Kidney glomerular epithelial cell (primary cell): ENCODE results near the gene MRPL9.

ENCODE experiments used
- DNase-seq: peaks from one replicate; lab custom pipeline; 2025; lab: John Stamatoyannopoulos, UW

MRPL9 gene

DNA sequence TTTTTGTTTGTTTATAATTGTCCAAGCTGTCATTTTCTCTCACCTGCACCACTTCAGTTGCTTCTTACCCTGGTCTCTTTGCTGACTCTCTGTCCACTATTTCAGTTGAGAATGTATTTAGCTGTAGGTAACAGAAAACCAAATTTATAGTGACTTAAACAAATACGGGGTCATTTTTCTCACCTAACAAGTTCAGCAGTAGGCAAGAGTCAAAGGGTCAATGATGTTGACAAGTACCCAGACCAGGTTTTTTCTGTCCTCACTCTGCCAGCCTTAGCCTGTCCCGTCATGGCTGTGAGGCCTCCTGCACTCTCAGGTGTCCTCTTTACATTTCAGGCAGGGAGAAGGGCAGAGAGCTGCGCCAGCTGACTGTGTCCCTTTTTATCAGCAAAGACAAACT lies 30.2 kb downstream of the MRPL9 start:
- DNase-seq: no peak

DNA sequence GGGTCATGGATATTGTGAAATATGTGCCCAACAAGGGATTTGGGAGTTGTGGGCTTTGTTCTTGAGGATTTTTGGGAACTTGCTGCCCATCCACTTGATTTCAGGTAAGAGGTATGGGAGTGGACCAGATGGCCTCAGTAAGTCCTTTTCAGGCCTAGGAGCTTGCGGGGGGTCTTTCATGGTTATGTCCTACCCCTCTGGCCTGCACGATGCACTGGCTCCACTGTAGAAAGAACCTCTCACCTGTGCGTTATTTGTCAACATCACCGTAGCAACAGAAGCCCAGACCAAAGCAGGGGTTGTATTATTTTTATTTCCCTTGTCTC lies 33.4 kb downstream of the MRPL9 start:
- DNase-seq: no peak

DNA sequence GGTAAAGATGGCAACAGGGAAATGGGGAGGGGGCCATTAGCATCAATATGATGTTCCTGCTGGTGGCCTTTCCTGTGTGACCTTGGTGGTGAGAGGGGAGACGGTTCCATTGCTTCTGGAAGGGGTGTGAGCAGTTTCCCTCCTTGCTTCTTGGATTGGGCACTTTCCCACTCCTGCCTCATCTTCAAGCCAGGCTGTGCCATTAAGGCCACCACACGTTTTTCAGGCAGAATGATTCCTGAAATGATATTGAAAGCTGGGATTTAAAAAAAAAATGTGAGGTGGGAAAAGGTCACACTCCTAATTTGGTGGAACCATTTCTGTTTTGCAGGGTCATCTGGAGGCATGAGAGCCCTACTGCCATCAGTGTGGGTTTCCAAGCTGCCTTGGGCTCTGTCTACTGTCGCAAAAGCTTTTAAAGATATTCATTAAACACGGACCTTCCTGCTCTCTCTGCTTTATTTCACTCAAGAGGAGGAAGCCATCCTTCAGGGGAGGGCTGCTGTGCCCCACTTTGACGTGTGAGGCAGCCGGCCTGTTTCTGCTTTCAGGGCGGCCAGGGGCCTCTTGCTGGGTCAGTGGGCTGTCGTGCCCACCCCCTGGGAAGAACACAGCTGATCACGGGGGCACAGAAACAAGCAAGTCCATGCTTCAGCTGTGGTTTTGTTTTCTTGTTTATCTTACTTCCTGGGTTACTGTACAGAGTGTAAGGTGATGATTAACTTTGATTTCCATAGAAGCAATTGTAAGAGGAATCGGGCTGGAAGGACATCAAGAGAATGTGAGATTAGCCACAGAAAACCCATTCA lies 33.9 kb downstream of the MRPL9 start:
- no peak for DNase-seq

- DNase-seq: no peak
Measured at GRCh38 chr1:151728151-151729054, 34.9 kb downstream of the MRPL9 start.

GRCh38 chr1:151723726-151724370 lies 39.4 kb downstream of the MRPL9 start:
- DNase-seq: no peak

GRCh38 chr1:151721788-151722510 lies 41.3 kb downstream of the MRPL9 start:
- no peak for DNase-seq

DNA sequence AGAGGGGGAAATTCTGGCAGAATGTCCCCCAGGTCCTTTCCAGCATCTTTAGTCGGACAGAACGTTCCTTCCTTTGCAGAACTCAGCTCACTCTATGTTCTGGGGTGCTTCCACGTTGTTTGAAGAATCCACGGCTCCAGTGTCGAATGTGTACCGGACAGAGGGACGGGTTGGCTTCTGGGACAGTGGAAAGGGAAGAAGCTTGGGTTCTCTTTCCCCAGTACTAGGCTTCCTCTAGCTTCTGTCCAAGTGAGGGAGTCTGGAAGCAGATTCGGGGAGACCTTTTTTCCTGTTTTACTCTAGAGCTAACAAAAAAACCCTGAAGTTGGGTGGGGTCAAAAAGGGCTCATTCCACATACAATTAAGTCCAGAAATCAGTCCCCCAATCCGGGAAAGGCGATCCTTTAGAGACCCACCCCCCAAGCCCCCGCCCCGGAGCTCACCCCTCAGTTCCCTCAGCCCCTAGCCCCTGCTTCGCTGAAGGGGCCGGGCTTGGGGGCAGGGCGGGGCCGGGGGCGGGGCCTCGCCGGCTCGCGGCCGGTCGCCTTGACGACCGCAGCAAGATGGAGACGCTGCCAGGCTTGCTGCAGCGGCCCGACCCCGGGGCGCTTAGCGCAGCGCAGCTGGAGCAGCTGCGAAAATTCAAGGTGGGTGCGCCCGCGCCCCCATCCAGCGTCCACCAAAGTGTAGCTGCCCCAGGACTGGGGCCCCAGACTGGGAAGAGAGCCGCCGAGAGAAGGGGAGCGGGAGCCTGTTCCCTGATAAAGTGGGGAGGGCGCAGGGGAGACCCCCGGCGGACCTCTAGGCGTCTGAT lies 42.1 kb downstream of the MRPL9 start, which contains the start of gene RIIAD1:
Gene RIIAD1 (plus strand): TSS at position 549 of the 814 bp plus-strand sequence. CDS start 15 bp downstream, at position 564.
- no peak for DNase-seq

DNA sequence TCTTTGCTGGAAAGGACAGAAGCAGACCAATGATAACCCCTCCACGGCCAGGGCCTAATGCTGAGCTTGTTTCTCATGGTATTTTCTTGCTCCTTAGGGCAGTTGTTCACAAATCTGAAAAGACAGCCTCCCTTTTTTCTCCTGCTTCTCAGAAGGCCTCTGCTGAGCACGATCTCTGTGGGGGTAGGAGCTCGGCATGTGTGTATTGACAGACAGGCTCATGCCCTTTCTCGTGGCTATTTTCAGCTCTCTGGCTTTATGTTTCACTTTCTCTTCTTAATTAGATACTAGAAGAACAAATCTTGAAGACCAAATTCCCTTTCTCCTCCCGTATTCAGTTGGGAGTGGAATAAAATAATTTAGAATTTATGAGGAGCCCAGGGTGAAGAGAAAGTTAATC lies 42.7 kb downstream of the MRPL9 start:
- DNase-seq: no peak

GRCh38 chr1:151720125-151720524 lies 43.2 kb downstream of the MRPL9 start:
- DNase-seq: no peak

- DNase-seq: no peak
Measured at GRCh38 chr1:151718666-151719065, 44.6 kb downstream of the MRPL9 start.

DNA sequence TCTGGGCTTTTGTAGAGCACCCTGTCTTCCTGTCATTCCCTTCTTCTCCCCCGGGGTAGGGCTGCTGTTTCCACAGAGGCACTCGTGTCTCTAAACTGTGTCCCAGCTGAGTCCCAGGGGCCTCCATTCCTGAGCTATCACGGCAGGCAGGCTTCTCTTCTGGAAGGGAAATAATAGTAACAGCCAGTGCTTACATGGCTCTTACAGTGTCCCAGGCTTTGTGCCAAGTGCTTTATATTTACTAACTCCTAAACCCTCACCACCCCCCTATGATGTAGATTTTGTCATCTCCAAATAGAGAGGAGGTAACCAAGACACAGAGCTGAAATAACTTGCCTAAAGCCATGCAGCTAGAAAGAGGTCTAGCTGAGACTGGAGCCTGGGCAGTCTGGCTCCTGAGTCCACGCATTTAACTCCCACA lies 45.3 kb downstream of the MRPL9 start:
- DNase-seq: no peak

DNA sequence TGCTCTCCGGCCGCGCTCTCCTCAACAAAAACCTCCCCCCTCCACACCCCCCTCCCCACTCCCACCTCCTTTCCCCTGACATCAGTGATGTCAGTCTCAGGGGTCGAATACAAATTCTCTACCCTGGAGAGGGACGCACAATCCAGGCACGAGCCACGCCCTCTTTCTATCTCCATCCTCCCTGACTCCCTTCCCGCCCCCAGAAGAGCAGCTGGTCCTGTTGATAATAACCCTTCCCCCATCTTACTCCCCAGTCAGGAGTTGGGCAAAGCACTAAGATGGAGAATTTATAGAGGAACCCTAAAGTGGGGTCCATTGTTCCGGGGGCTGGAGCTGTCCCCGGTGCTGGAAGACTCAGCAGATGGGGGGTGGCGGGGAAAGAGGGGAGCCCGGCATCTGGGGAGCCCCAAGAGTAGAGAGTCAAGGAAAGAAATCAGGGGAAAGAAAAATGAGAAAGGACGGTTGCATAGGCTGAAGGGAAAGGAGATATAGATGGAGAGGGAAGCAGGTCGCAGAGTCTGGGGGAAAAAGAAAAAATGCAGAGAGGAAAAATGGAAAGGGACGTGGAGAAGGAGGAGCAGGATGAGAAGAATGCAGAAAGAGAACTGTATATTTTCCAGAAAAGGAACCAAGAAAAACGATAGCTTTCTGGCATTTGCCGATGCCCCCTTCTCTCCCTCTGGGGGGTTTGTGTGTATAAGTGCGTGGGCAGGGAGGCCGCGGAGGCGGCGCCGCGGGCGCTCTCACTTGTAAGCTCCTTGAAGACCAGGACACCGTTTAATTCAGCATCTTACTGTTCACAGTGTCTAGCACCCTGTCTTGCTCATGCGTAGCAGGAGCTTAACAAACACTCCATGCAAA lies 46.3 kb downstream of the MRPL9 start, which contains the start of gene CELF3:
Gene CELF3 (minus strand): TSS at position 33 of the 861 bp plus-strand sequence. CDS start 783 bp downstream, outside the sequence.
- DNase-seq: no peak

GRCh38 chr1:151716405-151716762 lies 46.9 kb downstream of the MRPL9 start:
- DNase-seq: no peak

- no peak for DNase-seq
Measured at GRCh38 chr1:151715726-151716404, 47.4 kb downstream of the MRPL9 start.

- DNase-seq: no peak
Measured at GRCh38 chr1:151714820-151715725, 48.2 kb downstream of the MRPL9 start.

- no peak for DNase-seq
Measured at GRCh38 chr1:151713874-151714273, 49.4 kb downstream of the MRPL9 start.

GRCh38 chr1:151713044-151713443 lies 50.3 kb downstream of the MRPL9 start:
- DNase-seq: no peak

DNA sequence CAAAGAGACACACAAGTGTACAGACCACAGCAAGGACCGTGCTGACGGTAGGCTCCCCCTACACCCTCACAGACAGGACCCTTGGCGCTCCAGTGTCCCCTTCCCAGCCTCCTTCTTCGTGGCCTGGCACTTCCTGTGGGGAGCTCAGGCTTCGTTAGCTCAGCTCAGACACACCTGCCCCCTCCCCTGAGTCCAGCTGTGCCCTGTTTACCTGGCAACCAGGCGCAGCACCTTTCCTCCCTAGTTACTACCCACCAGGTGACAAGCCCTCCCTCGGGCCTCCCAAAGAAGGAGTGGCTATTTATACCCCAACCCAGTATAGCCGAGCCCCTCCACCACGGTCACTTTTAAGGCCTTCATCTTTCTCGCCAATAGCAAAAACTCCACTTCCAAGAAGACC lies 51.3 kb downstream of the MRPL9 start:
- DNase-seq: no peak
